Keratinocyte (primary cell): ENCODE data around the gene LRP1B. TPM values are rescaled to one million over a fixed set of nuclear protein-coding genes. Genes with fewer than 3 reads are reported as not detected.

Experiments
- DNase-seq: peaks from one replicate; pipeline ENCODE4 v3.0.0-alpha.2; 2011; ENCODE audit warnings: low read depth, missing footprints, low spot score
- FAIRE-seq: peaks from 2 replicates; lab custom pipeline; 2011; peaks lifted over from hg19 to GRCh38; lab: Jason Lieb, UNC
- H2AFZ ChIP-seq: 2 replicates; pipeline ENCODE4 v1.6.0; 2012; ENCODE audit warnings: low read length, control low read depth, inconsistent platforms; ENCODE audit not compliant: control insufficient read depth
- H3K27ac ChIP-seq: 2 replicates; pipeline ENCODE4 v1.5.1; 2011; ENCODE audit warnings: low read length; ENCODE audit not compliant: control insufficient read depth, insufficient read depth
- H3K27me3 ChIP-seq: 3 replicates; pipeline ENCODE4 v1.6.0; 2011; ENCODE audit warnings: low read length; ENCODE audit not compliant: control insufficient read depth, insufficient read depth; ENCODE audit errors: extremely low read depth
- H3K36me3 ChIP-seq, 2 experiments: 2 replicates in 1 of 2; 3 replicates in 1 of 2; pipeline ENCODE4 v1.5.1; 2011; ENCODE audit warnings: low read length in 2 of 2, mild to moderate bottlenecking in 1 of 2; ENCODE audit not compliant: control insufficient read depth in 2 of 2, insufficient read depth in 2 of 2; ENCODE audit errors: extremely low read depth in 1 of 2
- H3K4me1 ChIP-seq: 3 replicates; pipeline ENCODE4 v1.5.1; 2011; ENCODE audit warnings: low read length; ENCODE audit not compliant: control insufficient read depth, insufficient read depth; ENCODE audit errors: extremely low read depth
- H3K4me2 ChIP-seq: 3 replicates; pipeline ENCODE4 v1.6.0; 2011; ENCODE audit warnings: low read depth, low read length; ENCODE audit not compliant: control insufficient read depth, insufficient read depth; ENCODE audit errors: extremely low read depth
- H3K4me3 ChIP-seq, 3 experiments: fragments of 200-600 bp in 1 of 3; sonication (generic) in 1 of 3; 2 replicates in 2 of 3; 3 replicates in 1 of 3; pipeline ENCODE4 v1.5.1; 2011 to 2016; ENCODE audit warnings: low read length in 3 of 3, mild to moderate bottlenecking in 3 of 3, control low read depth in 2 of 3, inconsistent platforms in 1 of 3, low read depth in 1 of 3, mixed read lengths in 1 of 3, mixed run types in 1 of 3, moderate library complexity in 1 of 3; ENCODE audit not compliant: control insufficient read depth in 2 of 3, insufficient read depth in 2 of 3; ENCODE audit errors: extremely low read depth in 1 of 3
- H3K79me2 ChIP-seq: 2 replicates; pipeline ENCODE4 v1.6.0; 2012; ENCODE audit warnings: low read length; ENCODE audit not compliant: control insufficient read depth, insufficient read depth
- H3K9ac ChIP-seq: 3 replicates; pipeline ENCODE4 v1.6.0; 2011; ENCODE audit warnings: low read length; ENCODE audit not compliant: control insufficient read depth, insufficient read depth; ENCODE audit errors: extremely low read depth
- H3K9me1 ChIP-seq: 3 replicates; pipeline ENCODE4 v1.6.0; 2011; ENCODE audit warnings: low read length; ENCODE audit not compliant: control insufficient read depth, insufficient read depth; ENCODE audit errors: extremely low read depth
- H3K9me3 ChIP-seq: 2 replicates; pipeline ENCODE4 v1.5.1; 2012; ENCODE audit warnings: low read depth, low read length; ENCODE audit not compliant: control insufficient read depth
- H4K20me1 ChIP-seq: 3 replicates; pipeline ENCODE4 v1.6.0; 2011; ENCODE audit warnings: low read length; ENCODE audit not compliant: control insufficient read depth, insufficient read depth; ENCODE audit errors: extremely low read depth
- CTCF ChIP-seq, 3 experiments: IDR thresholded peaks in 1 of 3; conservative IDR thresholded peaks in 1 of 3; optimal IDR thresholded peaks in 1 of 3; 2 replicates in 2 of 3; 3 replicates in 1 of 3; pipeline versions ENCODE3 to v1.5.1; 2011; ENCODE audit warnings: low read length in 3 of 3, mild to moderate bottlenecking in 3 of 3, moderate library complexity in 2 of 3, control low read depth in 1 of 3, inconsistent platforms in 1 of 3; ENCODE audit not compliant: insufficient read depth in 2 of 3; ENCODE audit errors: extremely low read depth in 1 of 3
- EZH2 ChIP-seq: IDR thresholded peaks from one replicate; pipeline ENCODE4 v1.6.1; 2012; ENCODE audit warnings: inconsistent platforms, mild to moderate bottlenecking, low read length, moderate library complexity
- dilution Hi-C: fragments of 300-500 bp; cut with MboI; formaldehyde crosslinking; loops from one replicate; pipeline ENCODE4 v1.7.0; 2020; ENCODE audit warnings: low sequenced_read_pairs; ENCODE audit not compliant: extremely low pct_ligation_motif_present
- polyA plus RNA-seq, 5 experiments: library from polyadenylated mRNA; depleted of rRNA in 3 of 5; stranded (reverse) in 3 of 5; stranded (forward) in 1 of 5; unstranded in 1 of 5; fragments of >200 nt; gene quantifications; 1 replicate in 1 of 5; 2 replicates in 3 of 5; 3 replicates in 1 of 5; pipeline versions ENCODE4 v1.2.1 to v1.2.3, GENCODE V29; 2011 to 2012; ENCODE audit warnings: missing spikeins in 2 of 5, low read depth in 1 of 5, low replicate concordance in 1 of 5

LRP1B gene
- polyA plus RNA-seq, 1 donor (not counting 4 experiments of a cell fraction or from before 2014, with no cell fraction given), result not detected

- TF ChIP-seq CTCF (optimal IDR thresholded peaks at IDR 0.05 in 1 of 3, IDR thresholded peaks at IDR 0.05 in 1 of 3, conservative IDR thresholded peaks at IDR 0.05 in 1 of 3; ENCODE audit: extremely low read depth in 1 of 3, insufficient read depth in 2 of 3, low read length in 3 of 3) (no peak), EZH2 (no peak)
- no peak overlapping the region for H3K27ac ChIP-seq
- H3K36me3 ChIP-seq, result no peaks in the 10 kb centered on the region
- FAIRE-seq (no peak), DNase-seq (no peak)
- H3K4me2 ChIP-seq, result no peak overlapping the region
- no peak overlapping the region for H3K9ac ChIP-seq
- no peaks in the 10 kb centered on the region for H3K4me1 ChIP-seq
- no peaks in the 10 kb centered on the region for H3K9me3 ChIP-seq
- H3K9me1 ChIP-seq, result no peaks in the 10 kb centered on the region
- no peak overlapping the region for H3K4me3 ChIP-seq
- H4K20me1 ChIP-seq, result no peaks in the 10 kb centered on the region
- dilution Hi-C loops, result no loop called here
- H3K27me3 ChIP-seq, result no peaks in the 10 kb centered on the region
- H3K79me2 ChIP-seq, result no peaks in the 10 kb centered on the region
- no peak overlapping the region for H2AFZ ChIP-seq
Observed at GRCh38 chr2:140701726-140702125, 1429.1 kb downstream of the LRP1B start.

GRCh38 chr2:140698636-140699035 lies 1432.2 kb downstream of the LRP1B start:
- Histone ChIP-seq H4K20me1 (no peaks in the 10 kb centered on the region), H3K27ac (no peak overlapping the region), H3K4me1 (no peaks in the 10 kb centered on the region), H3K9me1 (no peaks in the 10 kb centered on the region), H3K27me3 (no peaks in the 10 kb centered on the region), H3K79me2 (no peaks in the 10 kb centered on the region), H3K4me2 (no peak overlapping the region), H3K4me3 (no peak overlapping the region), H2AFZ (no peak overlapping the region), H3K9me3 (no peaks in the 10 kb centered on the region), H3K9ac (no peak overlapping the region), H3K36me3 (no peaks in the 10 kb centered on the region)
- dilution Hi-C loops, result no loop called here
- TF ChIP-seq CTCF (optimal IDR thresholded peaks at IDR 0.05 in 1 of 3, IDR thresholded peaks at IDR 0.05 in 1 of 3, conservative IDR thresholded peaks at IDR 0.05 in 1 of 3; ENCODE audit: extremely low read depth in 1 of 3, insufficient read depth in 2 of 3, low read length in 3 of 3) (no peak), EZH2 (no peak)
- no peak for FAIRE-seq
- no peak for DNase-seq
